BLaER1 treated with 17β-estradiol and CSF1 and Interleukin-3, amounts not matched to agents 10 nM and 100 nM (cell line): ENCODE results near the gene RTCB.
A peak's percentile ranks its signal among the peaks of the same experiment; 100 is the strongest.

Source experiments
- H3K27ac ChIP-seq, 11 experiments: shearing (Covaris generic); formaldehyde crosslinking; 2 replicates each; pipeline ENCODE4 v1.8.1; 2022
- H3K27me3 ChIP-seq, 11 experiments: shearing (Covaris generic); formaldehyde crosslinking; 2 replicates each; pipeline ENCODE4 v1.8.1; 2022
- H3K36me3 ChIP-seq, 11 experiments: shearing (Covaris generic); formaldehyde crosslinking; 2 replicates each; pipeline ENCODE4 v1.8.1; 2022
- H3K4me1 ChIP-seq, 10 experiments: shearing (Covaris generic); formaldehyde crosslinking; 2 replicates each; pipeline ENCODE4 v1.8.1; 2022
- H3K4me2 ChIP-seq, 11 experiments: shearing (Covaris generic); formaldehyde crosslinking; 2 replicates each; pipeline ENCODE4 v1.8.1; 2022
- H3K4me3 ChIP-seq, 10 experiments: shearing (Covaris generic); formaldehyde crosslinking; 2 replicates each; pipeline ENCODE4 v1.8.1; 2022
- H3K9ac ChIP-seq, 11 experiments: shearing (Covaris generic); formaldehyde crosslinking; 2 replicates each; pipeline ENCODE4 v1.8.1; 2022
- H3K9me3 ChIP-seq, 11 experiments: shearing (Covaris generic); formaldehyde crosslinking; replicated peaks in 1 of 11; 2 replicates each; pipeline ENCODE4 v1.8.1; 2022
- H4K20me1 ChIP-seq, 11 experiments: shearing (Covaris generic); formaldehyde crosslinking; 2 replicates each; pipeline ENCODE4 v1.8.1; 2022
- Cebpa-rat ChIP-seq, 11 experiments: shearing (Covaris generic); IDR thresholded peaks; 2 replicates each; pipeline ENCODE4 v1.8.1; 2022

Gene RTCB

DNA sequence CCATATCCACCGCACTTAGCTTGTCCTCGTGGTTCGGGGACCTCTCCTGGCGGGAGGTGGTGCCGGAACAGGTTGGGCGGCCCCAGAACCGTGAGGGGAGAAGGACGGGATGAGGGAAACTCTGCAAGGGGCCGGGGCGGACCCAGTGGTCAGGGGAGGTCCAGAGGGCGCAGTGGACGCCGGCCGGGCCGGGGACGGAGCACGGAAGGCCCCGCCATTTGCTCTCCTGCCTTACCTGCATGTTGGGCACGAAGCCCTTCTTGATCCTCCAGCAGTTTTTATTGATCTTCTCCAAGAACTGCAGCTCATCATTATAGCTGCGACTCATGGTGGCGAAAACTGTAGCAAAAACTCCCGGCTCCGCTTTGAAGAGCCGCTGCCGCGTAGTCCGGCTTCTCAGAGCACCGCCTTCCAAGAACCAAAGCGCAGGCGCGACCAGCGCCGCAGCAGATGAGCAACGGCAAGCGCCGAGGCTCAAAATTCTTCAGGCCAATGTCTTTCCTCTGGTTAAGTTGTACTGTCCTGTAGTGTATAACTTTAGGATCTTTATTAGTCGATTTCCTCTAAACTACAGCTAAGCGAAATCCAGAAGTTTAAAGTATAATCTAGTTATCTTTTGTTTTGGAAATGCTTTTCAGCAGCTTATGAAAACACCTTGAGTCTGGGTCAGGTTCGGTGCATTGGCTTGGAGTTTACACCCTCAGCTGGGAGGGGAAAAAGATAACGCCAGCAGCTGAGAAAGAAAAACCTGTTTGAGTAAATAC, at the start of gene RTCB:
TSS of gene RTCB (minus strand) at position 419 of the 764 bp plus-strand sequence. CDS start at position 328, 91 bp downstream.
- peak within 1 kb of the TSS; percentile 87 to 95 (median 92) for H3K9ac ChIP-seq
- H4K20me1 ChIP-seq: peaks cover 0 to 44% (median 19%) of the 10 kb centered on the region in 11 experiments; a peak in 12 of 22 replicates
- H3K36me3 ChIP-seq: peaks cover 13 to 38% (median 27%) of the 10 kb centered on the region in 11 experiments
- peak within 1 kb of the TSS; percentile 78 to 98 (median 91) for H3K4me2 ChIP-seq
- peak within 1 kb of the TSS; percentile 83 to 100 (median 94) for H3K4me3 ChIP-seq
- no peaks in the 10 kb centered on the region for H3K27me3 ChIP-seq
- no peaks in the 10 kb centered on the region for H3K9me3 ChIP-seq
- peaks cover 25 to 48% (median 30%) of the 10 kb centered on the region in 10 experiments for H3K4me1 ChIP-seq
- TF ChIP-seq Cebpa-rat (IDR thresholded peaks at IDR 0.05): no peak
- H3K27ac ChIP-seq: peak within 1 kb of the TSS; percentile 64 to 85 (median 82)

DNA sequence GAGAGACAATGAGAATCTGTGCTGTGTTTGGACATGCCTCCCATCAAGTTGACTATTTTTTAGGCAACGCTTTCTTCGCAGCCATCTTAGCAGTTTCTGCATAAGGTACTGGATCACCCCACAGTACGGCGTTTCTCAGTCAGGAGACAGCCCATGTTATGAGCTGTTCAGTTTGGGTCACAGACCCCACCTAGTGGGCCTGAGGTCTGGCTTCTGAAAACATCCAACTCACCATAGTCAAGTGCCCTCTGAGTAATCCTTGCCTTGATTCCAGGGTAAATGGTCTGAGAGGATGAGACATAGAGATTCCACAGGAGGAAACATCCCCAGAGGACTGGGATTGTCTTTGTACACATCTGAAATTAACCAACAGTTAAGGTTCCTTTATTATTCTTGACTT, 45.0 kb upstream of the RTCB start:
- no peak overlapping the region for H3K9ac ChIP-seq
- no peaks in the 10 kb centered on the region for H3K27me3 ChIP-seq
- no peaks in the 10 kb centered on the region for H4K20me1 ChIP-seq
- H3K4me1 ChIP-seq: peaks cover 0 to 8% (median 2%) of the 10 kb centered on the region in 10 experiments; a peak in 7 of 20 replicates
- H3K4me2 ChIP-seq: no peak overlapping the region
- no peak for TF ChIP-seq Cebpa-rat (IDR thresholded peaks at IDR 0.05)
- H3K27ac ChIP-seq: no peak overlapping the region
- no peaks in the 10 kb centered on the region for H3K9me3 ChIP-seq
- no peaks in the 10 kb centered on the region for H3K36me3 ChIP-seq
- no peak overlapping the region for H3K4me3 ChIP-seq

DNA sequence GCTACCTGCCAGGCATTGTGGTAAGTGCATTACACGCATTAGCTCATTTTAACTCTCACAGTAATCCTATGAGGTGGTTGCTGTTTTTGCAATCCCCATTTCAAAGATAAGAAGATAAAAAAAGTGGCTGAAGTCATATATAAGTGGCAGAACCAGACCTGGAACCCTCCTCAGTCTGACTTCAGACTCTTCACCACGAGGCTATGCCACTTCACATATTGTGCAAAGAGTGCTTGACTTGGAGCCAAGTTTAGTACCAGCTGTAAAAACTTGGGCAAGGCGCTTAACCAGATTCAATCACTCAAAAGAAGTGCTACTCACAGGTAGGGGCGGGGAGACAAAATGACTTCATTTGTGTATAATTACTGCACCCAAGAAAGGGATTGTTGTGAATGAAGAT, 36.9 kb upstream of the RTCB start:
- Histone ChIP-seq H3K4me2 (no peak overlapping the region), H3K9me3 (no peaks in the 10 kb centered on the region), H3K4me3 (no peak overlapping the region), H3K4me1 (no peaks in the 10 kb centered on the region), H4K20me1 (no peaks in the 10 kb centered on the region), H3K27ac (no peak overlapping the region), H3K36me3 (no peaks in the 10 kb centered on the region), H3K27me3 (no peaks in the 10 kb centered on the region), H3K9ac (no peak overlapping the region)
- TF ChIP-seq Cebpa-rat (IDR thresholded peaks at IDR 0.05): no peak

DNA sequence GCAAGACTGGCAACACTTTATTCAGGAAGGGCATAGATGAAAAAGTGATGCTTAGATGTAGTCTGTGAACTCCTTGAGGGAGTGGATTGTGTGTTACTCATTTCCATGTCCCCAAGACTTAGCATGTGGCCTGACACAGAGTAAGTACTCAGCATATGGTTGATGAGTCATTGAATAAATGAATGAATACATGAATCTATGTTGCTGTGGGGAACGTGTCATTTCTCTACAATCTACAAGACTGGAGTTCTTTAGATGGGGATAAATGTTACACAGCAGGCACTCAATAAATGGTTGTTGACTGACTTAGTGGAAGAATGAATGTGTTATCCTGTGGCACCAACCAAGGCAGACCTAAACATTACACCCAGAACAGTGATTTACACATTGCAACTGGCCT, 34.3 kb upstream of the RTCB start:
- no peak overlapping the region for H3K4me2 ChIP-seq
- no peak overlapping the region for H3K27ac ChIP-seq
- no peak overlapping the region for H3K4me3 ChIP-seq
- H3K4me1 ChIP-seq: no peaks in the 10 kb centered on the region
- no peaks in the 10 kb centered on the region for H3K36me3 ChIP-seq
- no peak for TF ChIP-seq Cebpa-rat (IDR thresholded peaks at IDR 0.05)
- no peak overlapping the region for H3K9ac ChIP-seq
- H4K20me1 ChIP-seq: no peaks in the 10 kb centered on the region
- H3K9me3 ChIP-seq: no peaks in the 10 kb centered on the region
- no peaks in the 10 kb centered on the region for H3K27me3 ChIP-seq

DNA sequence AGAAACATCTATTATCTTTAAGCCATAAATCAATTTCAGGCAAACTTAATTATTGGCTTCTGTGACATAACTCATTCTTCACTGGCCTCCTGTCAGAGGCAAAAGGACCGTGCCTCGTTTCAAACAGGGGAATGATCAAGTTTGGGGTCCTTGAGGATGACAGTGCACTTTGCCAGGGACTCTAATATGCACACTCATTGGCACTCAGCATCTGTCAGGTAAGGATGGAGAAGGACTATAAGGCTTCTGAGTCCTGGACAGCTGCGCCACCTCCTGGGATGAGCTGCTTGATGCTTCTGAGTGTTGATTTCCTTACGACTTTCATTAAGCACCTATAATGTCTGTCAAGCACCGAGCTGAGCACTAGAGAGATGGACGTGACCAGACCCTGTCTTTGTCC, 32.0 kb upstream of the RTCB start:
- H3K9ac ChIP-seq: no peak overlapping the region
- H3K27me3 ChIP-seq: no peaks in the 10 kb centered on the region
- H3K4me1 ChIP-seq: no peaks in the 10 kb centered on the region
- TF ChIP-seq Cebpa-rat (IDR thresholded peaks at IDR 0.05): no peak
- H4K20me1 ChIP-seq: no peaks in the 10 kb centered on the region
- H3K36me3 ChIP-seq: no peaks in the 10 kb centered on the region
- no peaks in the 10 kb centered on the region for H3K9me3 ChIP-seq
- no peak overlapping the region for H3K4me2 ChIP-seq
- no peak overlapping the region for H3K4me3 ChIP-seq
- H3K27ac ChIP-seq: no peak overlapping the region

DNA sequence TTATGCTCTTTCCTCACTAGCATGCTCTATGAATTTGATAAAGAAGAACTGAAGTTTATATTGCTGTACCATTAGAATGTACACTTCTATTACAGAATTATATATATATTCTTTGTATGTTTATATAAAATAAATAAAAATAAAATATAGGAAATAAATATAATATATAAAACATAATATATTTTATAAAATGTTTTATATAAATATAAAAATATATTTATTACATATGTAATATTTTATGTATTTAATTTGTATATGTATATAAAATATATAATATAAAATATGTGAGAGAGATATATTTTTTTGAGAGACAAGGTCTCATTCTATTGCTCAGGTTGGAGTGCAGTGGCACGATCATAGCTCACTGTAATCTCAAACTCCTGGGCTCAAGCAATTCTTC, 18.3 kb upstream of the RTCB start:
- H3K4me2 ChIP-seq: no peak overlapping the region
- no peaks in the 10 kb centered on the region for H3K9me3 ChIP-seq
- no peak overlapping the region for H3K27ac ChIP-seq
- no peak overlapping the region for H3K4me3 ChIP-seq
- no peaks in the 10 kb centered on the region for H3K36me3 ChIP-seq
- H4K20me1 ChIP-seq: no peaks in the 10 kb centered on the region
- H3K9ac ChIP-seq: no peak overlapping the region
- no peak for TF ChIP-seq Cebpa-rat (IDR thresholded peaks at IDR 0.05)
- H3K27me3 ChIP-seq: no peaks in the 10 kb centered on the region
- no peaks in the 10 kb centered on the region for H3K4me1 ChIP-seq

DNA sequence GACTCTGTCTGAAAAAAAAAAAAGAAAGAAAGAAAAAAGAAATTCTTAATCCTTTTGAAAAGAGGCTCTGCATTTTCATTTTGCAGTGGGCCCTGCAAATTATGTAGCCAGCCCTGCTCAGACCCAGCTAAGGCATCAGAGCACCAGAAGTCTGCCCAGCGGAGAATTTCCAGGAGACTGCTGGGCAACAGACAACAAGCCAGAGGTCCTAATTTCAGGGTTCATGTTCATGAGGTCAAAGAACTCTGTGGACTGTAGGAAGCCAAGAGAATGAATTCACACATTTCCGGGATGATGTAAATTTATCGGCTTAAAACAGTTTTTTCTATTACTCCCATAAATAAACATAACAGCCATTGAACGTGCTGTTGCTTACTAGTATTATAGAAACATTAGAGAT, 14.8 kb upstream of the RTCB start:
- Histone ChIP-seq H4K20me1 (no peaks in the 10 kb centered on the region), H3K27ac (no peak overlapping the region)
- no peak for TF ChIP-seq Cebpa-rat (IDR thresholded peaks at IDR 0.05)

DNA sequence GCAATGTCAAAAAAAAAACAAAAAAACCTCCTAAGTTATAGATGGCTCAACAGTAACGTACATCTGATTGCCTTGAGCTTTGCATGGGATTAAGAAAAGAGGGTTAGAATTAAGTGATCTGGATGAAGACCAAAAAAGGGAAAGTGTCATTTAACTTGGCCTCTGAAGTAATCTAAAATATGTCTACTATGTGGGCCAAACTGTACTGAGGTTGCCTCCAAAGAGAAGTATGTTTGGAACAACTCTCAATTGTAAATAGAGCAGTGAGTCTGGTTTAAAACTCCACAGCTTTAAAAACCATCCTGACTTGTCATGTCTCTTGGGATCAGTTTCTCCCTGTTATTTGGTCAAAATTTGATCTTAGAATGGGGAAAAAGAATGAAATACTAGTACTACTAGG, 11.6 kb upstream of the RTCB start:
- Histone ChIP-seq H3K9me3 (no peaks in the 10 kb centered on the region), H3K27me3 (no peaks in the 10 kb centered on the region), H3K4me3 (no peak overlapping the region), H3K9ac (no peak overlapping the region), H3K4me1 (no peaks in the 10 kb centered on the region), H4K20me1 (no peaks in the 10 kb centered on the region), H3K27ac (no peak overlapping the region), H3K36me3 (no peaks in the 10 kb centered on the region), H3K4me2 (no peak overlapping the region)
- TF ChIP-seq Cebpa-rat (IDR thresholded peaks at IDR 0.05): no peak

More for the DNA sequence above, 14.8 kb upstream of the RTCB start:
- H3K4me3 ChIP-seq: no peak overlapping the region
- H3K27me3 ChIP-seq: no peaks in the 10 kb centered on the region
- H3K36me3 ChIP-seq: no peaks in the 10 kb centered on the region
- no peaks in the 10 kb centered on the region for H3K4me1 ChIP-seq
- H3K9ac ChIP-seq: no peak overlapping the region
- H3K4me2 ChIP-seq: no peak overlapping the region
- H3K9me3 ChIP-seq: no peaks in the 10 kb centered on the region

DNA sequence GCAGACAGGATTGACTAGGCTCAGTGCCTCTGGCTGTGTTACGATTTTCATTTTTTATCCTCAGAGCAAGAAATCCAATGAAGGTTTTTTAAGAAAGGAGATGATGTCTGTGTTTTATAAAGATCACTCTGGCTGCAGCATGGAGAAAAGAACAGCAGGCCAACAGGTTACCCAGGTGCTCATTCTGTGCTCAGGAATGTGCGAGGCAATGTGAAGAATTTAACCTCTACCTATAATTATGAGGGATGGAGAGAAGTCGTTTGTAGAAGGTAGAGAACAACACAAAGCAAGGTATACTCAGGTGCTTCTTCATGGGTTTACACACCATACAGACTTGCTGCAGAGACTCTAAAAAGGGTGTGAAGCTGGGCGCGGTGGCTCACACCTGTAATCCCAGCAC, 10.0 kb upstream of the RTCB start:
- Histone ChIP-seq H4K20me1 (no peaks in the 10 kb centered on the region), H3K4me2 (no peak overlapping the region), H3K27me3 (no peaks in the 10 kb centered on the region), H3K27ac (no peak overlapping the region), H3K9me3 (no peaks in the 10 kb centered on the region), H3K4me1 (no peaks in the 10 kb centered on the region), H3K36me3 (no peaks in the 10 kb centered on the region), H3K4me3 (no peak overlapping the region), H3K9ac (no peak overlapping the region)
- TF ChIP-seq Cebpa-rat (IDR thresholded peaks at IDR 0.05): no peak

DNA sequence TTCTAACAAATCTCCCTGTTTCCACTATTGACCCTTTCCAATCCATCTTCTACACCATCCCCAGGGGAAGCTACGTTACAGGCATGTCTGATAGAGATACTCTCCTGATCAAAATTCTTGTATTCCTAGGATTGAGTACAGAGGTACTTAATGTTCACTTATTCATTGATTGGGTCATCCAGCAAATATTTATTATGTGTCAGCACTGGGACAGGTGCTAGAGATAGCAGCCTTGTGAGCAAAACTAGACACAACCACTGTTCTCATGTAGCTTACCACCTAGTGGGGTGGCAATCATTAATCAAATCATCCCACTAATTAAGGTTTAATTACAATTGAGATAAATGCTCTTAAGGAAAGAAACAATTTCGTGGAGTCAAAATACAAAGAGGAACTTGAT, 9.4 kb upstream of the RTCB start:
- Histone ChIP-seq H3K9ac (no peak overlapping the region), H3K27me3 (no peaks in the 10 kb centered on the region), H3K9me3 (no peaks in the 10 kb centered on the region), H3K4me1 (no peaks in the 10 kb centered on the region), H3K27ac (no peak overlapping the region), H3K4me2 (no peak overlapping the region), H3K4me3 (no peak overlapping the region), H4K20me1 (no peaks in the 10 kb centered on the region), H3K36me3 (no peaks in the 10 kb centered on the region)
- no peak for TF ChIP-seq Cebpa-rat (IDR thresholded peaks at IDR 0.05)
